Upper lobe of left lung (tissue), 6 donors: ENCODE measurements around the gene DOCK8. TPM values are rescaled to one million over a fixed set of nuclear protein-coding genes. Genes with fewer than 3 reads are reported as not detected.

Source experiments
- ATAC-seq, 2 donors: fragments of 200-7000 bp; cut with Tn5 transposase; one replicate each; pipeline ENCODE4 v1.9.1; 2022; ENCODE audit warnings: mild to moderate bottlenecking in 2 of 2, moderate library complexity in 2 of 2; ENCODE audit not compliant: low FRiP score in 2 of 2
- DNase-seq, 2 donors: peaks; one replicate each; pipeline ENCODE4 v3.0.0-alpha.2; 2019 to 2020
- H3K27ac ChIP-seq, 4 donors: fragments of 200-600 bp; sonication (generic); one replicate each; pipeline ENCODE4 v1.5.1; 2016 to 2019
- H3K27me3 ChIP-seq, 4 donors: fragments of 200-600 bp; sonication (generic); one replicate each; pipeline ENCODE4 v1.5.1; 2017 to 2019
- H3K36me3 ChIP-seq, 4 donors: fragments of 200-600 bp; sonication (generic); one replicate each; pipeline ENCODE4 v1.5.1; 2016 to 2019
- H3K4me1 ChIP-seq, 4 donors: fragments of 200-600 bp; sonication (generic); one replicate each; pipeline ENCODE4 v1.5.1; 2018 to 2019
- H3K4me3 ChIP-seq, 4 donors: fragments of 200-600 bp; sonication (generic); one replicate each; pipeline ENCODE4 v1.5.1; 2017 to 2019; ENCODE audit warnings: mild to moderate bottlenecking in 2 of 4, moderate library complexity in 1 of 4
- H3K9me3 ChIP-seq, 4 donors: fragments of 200-600 bp; sonication (generic); one replicate each; pipeline ENCODE4 v1.5.1; 2018 to 2019
- EP300 ChIP-seq, 4 donors: sonication (generic); formaldehyde crosslinking; IDR thresholded peaks; one replicate each; pipeline ENCODE4 v1.5.1; 2017; ENCODE audit warnings: antibody characterized with exemption in 4 of 4, control low read depth in 2 of 4
- POLR2A ChIP-seq, 4 donors: fragments of 450-650 bp; IDR thresholded peaks; one replicate each; pipeline ENCODE4 v1.5.1; 2016 to 2017; ENCODE audit warnings: antibody characterized with exemption in 4 of 4, mild to moderate bottlenecking in 2 of 4
- POLR2AphosphoS5 ChIP-seq, 2 donors: sonication (generic); formaldehyde crosslinking; IDR thresholded peaks; one replicate each; pipeline ENCODE4 v1.5.1; 2017; ENCODE audit warnings: antibody characterized with exemption in 2 of 2
- WGBS, 2 donors: methylation state at CpG; one replicate each; pipeline ENCODE4 v1.1.5; 2017 to 2018; 5-methylcytosine and 5-hydroxymethylcytosine counted together
- total RNA-seq, 6 donors: library from RNA; depleted of rRNA in 4 of 6; stranded (reverse); fragments of >200 nt in 4 of 6; gene quantifications; one replicate each; pipeline versions ENCODE4 v1.1.0 to v1.2.1, GENCODE V29; 2016 to 2021
- TF ChIP-seq, protein P1 (sequence below), 6 experiments: fragments of 450-650 bp in 4 of 6; fragments of 200-600 bp in 2 of 6; sonication (generic) in 2 of 6; IDR thresholded peaks; one replicate each; pipeline ENCODE4 v1.5.1; 2016 to 2019; ENCODE audit warnings: antibody characterized with exemption in 6 of 6
- donor health status: DM: no; HTN: no; CAD: no; lungs with moderate emphysema.
- donor health status: DM: no; HTN: yes; CAD: no; lungs with severe emphysema.

The DOCK8 gene
- total RNA-seq, 6 donors from 2014 or later: 44.7 to 103 (median 74.6) TPM

DNA sequence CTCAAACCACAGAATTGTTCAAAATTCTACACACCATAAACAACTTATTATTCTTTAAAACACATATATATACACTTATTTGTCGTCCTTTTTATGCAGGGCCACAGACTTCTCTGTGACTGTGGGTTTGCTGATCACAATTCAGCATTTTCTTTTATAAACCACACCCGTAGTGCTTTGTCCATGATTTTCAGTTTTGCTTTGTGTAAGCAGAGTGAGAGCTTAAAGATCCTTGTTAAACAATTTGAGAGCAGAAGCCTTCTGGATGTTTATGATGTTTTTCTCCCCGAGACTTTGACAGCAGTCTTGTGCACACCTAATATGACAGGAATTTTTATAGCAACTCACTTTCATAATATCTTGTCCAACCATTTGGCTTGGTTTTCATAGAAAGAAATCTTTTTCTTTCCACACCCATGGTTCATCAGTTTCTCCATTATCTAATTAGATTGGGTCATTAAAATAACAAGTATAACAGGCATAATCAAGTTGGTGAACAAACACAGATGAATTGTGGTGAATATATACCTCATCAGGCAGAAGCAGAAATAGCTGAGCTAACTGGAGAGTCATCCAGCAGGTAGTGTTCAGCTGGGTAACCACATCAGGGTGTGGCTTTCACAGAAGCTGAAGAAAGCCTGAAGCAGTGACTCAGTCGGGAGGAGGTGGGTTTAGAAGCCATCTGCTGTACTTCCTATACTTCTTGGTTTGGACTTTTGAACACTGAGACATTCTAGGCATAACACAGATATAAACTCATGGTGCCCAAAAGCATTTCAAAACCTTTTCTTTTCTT lies 232.8 kb downstream of the DOCK8 start:
- Histone ChIP-seq H3K4me3 (no peak overlapping the region), H3K36me3 (peaks cover 0 to 36% (median 20%) of the 10 kb centered on the region in 4 donors), H3K27me3 (no peaks in the 10 kb centered on the region), H3K9me3 (no peaks in the 10 kb centered on the region), H3K27ac (no peak overlapping the region), H3K4me1 (no peaks in the 10 kb centered on the region)
- DNase-seq (no peak), ATAC-seq (peak; percentile 43 to 69)
- 63 to 64% methylated on average over 4 of the region's 4 CpGs for WGBS, 2 donors
- TF ChIP-seq POLR2A (IDR thresholded peaks at IDR 0.05) (no peak), EP300 (IDR thresholded peaks at IDR 0.05) (no peak), POLR2AphosphoS5 (IDR thresholded peaks at IDR 0.05) (no peak)
- TF ChIP-seq, protein P1, sequence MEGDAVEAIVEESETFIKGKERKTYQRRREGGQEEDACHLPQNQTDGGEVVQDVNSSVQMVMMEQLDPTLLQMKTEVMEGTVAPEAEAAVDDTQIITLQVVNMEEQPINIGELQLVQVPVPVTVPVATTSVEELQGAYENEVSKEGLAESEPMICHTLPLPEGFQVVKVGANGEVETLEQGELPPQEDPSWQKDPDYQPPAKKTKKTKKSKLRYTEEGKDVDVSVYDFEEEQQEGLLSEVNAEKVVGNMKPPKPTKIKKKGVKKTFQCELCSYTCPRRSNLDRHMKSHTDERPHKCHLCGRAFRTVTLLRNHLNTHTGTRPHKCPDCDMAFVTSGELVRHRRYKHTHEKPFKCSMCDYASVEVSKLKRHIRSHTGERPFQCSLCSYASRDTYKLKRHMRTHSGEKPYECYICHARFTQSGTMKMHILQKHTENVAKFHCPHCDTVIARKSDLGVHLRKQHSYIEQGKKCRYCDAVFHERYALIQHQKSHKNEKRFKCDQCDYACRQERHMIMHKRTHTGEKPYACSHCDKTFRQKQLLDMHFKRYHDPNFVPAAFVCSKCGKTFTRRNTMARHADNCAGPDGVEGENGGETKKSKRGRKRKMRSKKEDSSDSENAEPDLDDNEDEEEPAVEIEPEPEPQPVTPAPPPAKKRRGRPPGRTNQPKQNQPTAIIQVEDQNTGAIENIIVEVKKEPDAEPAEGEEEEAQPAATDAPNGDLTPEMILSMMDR (IDR thresholded peaks at IDR 0.05): no peak

DNA sequence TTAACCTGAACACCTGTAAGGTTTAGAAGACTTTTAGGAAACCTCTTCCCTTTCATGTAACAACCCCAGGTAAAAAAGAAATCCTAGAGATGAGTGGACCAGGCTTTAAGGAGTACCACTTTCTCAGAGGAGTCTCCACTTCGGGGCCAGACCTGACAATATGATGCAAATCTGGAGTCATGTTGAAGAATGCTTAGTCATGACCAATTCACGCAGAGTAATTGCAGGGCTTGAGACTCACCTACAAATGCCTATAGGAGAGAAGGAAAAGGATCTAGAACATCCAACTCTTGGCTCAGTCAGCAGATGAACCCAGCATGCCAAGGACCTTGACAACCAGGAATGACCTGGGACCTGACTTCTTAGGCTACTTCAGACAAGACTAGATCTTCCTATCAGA lies 235.4 kb downstream of the DOCK8 start:
- peaks cover 0 to 26% (median 14%) of the 10 kb centered on the region in 4 donors for H3K36me3 ChIP-seq
- WGBS, 2 donors: 45 to 50% methylated on average over 2 of the region's 2 CpGs
- TF ChIP-seq POLR2AphosphoS5 (IDR thresholded peaks at IDR 0.05) (no peak), POLR2A (IDR thresholded peaks at IDR 0.05) (no peak), EP300 (IDR thresholded peaks at IDR 0.05) (no peak)
- TF ChIP-seq, protein P1 (IDR thresholded peaks at IDR 0.05): no peak

DNA sequence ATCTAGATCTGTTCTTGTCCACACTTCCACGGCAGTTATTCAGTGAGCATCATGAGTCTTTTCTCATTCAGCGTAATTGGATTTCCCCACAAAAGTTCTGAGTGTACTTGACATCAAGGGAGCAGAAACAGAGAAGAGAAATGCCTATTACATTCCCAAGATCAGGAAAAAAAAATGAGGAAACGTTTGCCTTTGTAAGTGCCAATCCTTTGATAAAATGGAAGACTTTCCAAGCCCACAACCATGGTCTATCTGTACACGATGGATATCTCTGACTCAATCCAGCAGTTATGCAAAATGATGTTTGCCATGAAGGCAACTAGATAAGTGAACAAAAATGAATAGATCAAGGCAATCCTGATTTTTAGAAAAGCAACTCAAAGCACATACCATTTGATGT lies 235.9 kb downstream of the DOCK8 start:
- DNase-seq: no peak
- 82 to 86% methylated on average over 4 of the region's 4 CpGs for WGBS, 2 donors
- Histone ChIP-seq H3K4me3 (no peak overlapping the region), H3K27ac (no peak overlapping the region), H3K4me1 (no peaks in the 10 kb centered on the region), H3K36me3 (peaks cover 0 to 26% (median 14%) of the 10 kb centered on the region in 4 donors), H3K27me3 (no peaks in the 10 kb centered on the region), H3K9me3 (no peaks in the 10 kb centered on the region)
- TF ChIP-seq, protein P1 (IDR thresholded peaks at IDR 0.05): no peak
- no peak for TF ChIP-seq POLR2A (IDR thresholded peaks at IDR 0.05)
- TF ChIP-seq EP300 (IDR thresholded peaks at IDR 0.05): no peak
- TF ChIP-seq POLR2AphosphoS5 (IDR thresholded peaks at IDR 0.05): no peak
- no peak for ATAC-seq

More for the DNA sequence above, 235.4 kb downstream of the DOCK8 start:
- no peak for ATAC-seq
- DNase-seq: no peak
- H3K4me1 ChIP-seq: no peaks in the 10 kb centered on the region
- no peak overlapping the region for H3K4me3 ChIP-seq
- H3K9me3 ChIP-seq: no peaks in the 10 kb centered on the region
- H3K27ac ChIP-seq: no peak overlapping the region
- H3K27me3 ChIP-seq: no peaks in the 10 kb centered on the region

DNA sequence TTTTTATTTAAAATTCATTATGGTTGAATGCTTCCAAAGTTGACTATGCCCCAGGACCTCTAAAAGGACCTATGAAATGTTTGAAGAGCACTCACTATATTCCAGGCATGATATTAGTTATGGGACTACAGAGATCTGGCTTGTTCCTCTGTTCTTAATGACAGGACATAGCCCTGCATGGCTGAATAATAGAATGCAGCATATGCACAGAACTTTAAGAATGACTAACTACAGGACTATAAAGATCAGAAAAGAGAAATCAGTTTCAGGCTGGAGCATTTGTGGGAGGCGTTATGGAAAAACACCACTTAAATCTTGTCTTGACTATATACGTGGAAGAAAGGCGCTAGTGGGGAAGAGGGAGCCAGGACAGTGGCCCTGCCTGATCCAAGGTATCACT lies 239.2 kb downstream of the DOCK8 start:
- no peak for DNase-seq
- H3K4me1 ChIP-seq: no peaks in the 10 kb centered on the region
- ATAC-seq: no peak
- no peaks in the 10 kb centered on the region for H3K9me3 ChIP-seq
- H3K27me3 ChIP-seq: no peaks in the 10 kb centered on the region
- peaks cover 0 to 21% (median 15%) of the 10 kb centered on the region in 4 donors for H3K36me3 ChIP-seq
- H3K27ac ChIP-seq: no peak overlapping the region
- 89 to 95% methylated on average over 3 of the region's 3 CpGs for WGBS, 2 donors
- no peak overlapping the region for H3K4me3 ChIP-seq
- no peak for TF ChIP-seq EP300 (IDR thresholded peaks at IDR 0.05)
- TF ChIP-seq POLR2A (IDR thresholded peaks at IDR 0.05): no peak
- TF ChIP-seq, protein P1 (IDR thresholded peaks at IDR 0.05): no peak

DNA sequence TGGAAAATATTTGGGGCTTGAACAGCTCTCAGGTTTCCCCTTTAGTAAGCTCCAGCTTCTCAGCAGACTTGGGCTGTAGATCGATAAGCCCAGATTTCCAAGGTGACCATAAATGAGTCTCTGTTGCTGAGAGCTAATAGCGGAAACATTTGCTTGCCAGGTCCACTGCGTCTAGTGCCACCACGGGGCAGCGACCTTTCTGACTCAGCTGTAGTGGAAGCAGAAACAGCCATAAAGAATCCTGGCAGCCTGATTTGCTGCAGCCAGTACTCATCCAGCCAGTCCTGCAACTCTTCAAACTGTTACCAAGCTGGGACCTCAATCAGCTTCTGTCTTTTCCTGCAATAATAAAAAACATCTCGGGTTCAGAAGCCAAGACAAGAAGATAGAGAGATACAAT lies 241.7 kb downstream of the DOCK8 start:
- H3K36me3 ChIP-seq: peaks cover 0 to 10% (median 8%) of the 10 kb centered on the region in 4 donors
- 78 to 85% methylated on average over 2 to 6 of the region's 6 CpGs for WGBS, 2 donors
- no peak overlapping the region for H3K27ac ChIP-seq
- no peak overlapping the region for H3K4me3 ChIP-seq
- no peaks in the 10 kb centered on the region for H3K27me3 ChIP-seq
- no peaks in the 10 kb centered on the region for H3K9me3 ChIP-seq
- ATAC-seq (no peak), DNase-seq (no peak)
- TF ChIP-seq POLR2A (IDR thresholded peaks at IDR 0.05) (no peak), EP300 (IDR thresholded peaks at IDR 0.05) (no peak), POLR2AphosphoS5 (IDR thresholded peaks at IDR 0.05) (no peak)
- TF ChIP-seq, protein P1 (IDR thresholded peaks at IDR 0.05): no peak
- no peaks in the 10 kb centered on the region for H3K4me1 ChIP-seq
